GM18867 (cell line): ENCODE results near the gene SLC13A5.
"Not testable (repeated sequence)": the region's sequence is repeated elsewhere in the genome, so short reads cannot be mapped to it uniquely, and the experiment has no call there.

ENCODE experiments used
- ATAC-seq: cut with Tn5 transposase; IDR thresholded peaks from one replicate; pipeline ENCODE4 v1.9.1; 2021; ENCODE audit warnings: mild to moderate bottlenecking, moderate library complexity; ENCODE audit not compliant: unreplicated experiment

Gene SLC13A5

GRCh38 chr17:6666557-6666956 is 46.6 kb downstream of the SLC13A5 start:
- no peak for ATAC-seq

GRCh38 chr17:6666077-6666521 is 47.1 kb downstream of the SLC13A5 start:
- no peak for ATAC-seq

GRCh38 chr17:6663200-6663599 is 50.0 kb downstream of the SLC13A5 start:
- not testable (repeated sequence) for ATAC-seq

GRCh38 chr17:6661464-6661848 is 51.7 kb downstream of the SLC13A5 start:
- no peak for ATAC-seq

GRCh38 chr17:6660805-6661463 is 52.2 kb downstream of the SLC13A5 start:
- ATAC-seq = peak; percentile 73

- ATAC-seq = no peak
These were observed 53.1 kb downstream of the SLC13A5 start for GRCh38 chr17:6660101-6660500.

GRCh38 chr17:6658411-6658810 is 54.8 kb downstream of the SLC13A5 start:
- ATAC-seq = not testable (repeated sequence)

GRCh38 chr17:6657633-6658287 is 55.4 kb downstream of the SLC13A5 start:
- no peak for ATAC-seq

- peak; percentile 56 for ATAC-seq
These were observed 56.2 kb downstream of the SLC13A5 start for GRCh38 chr17:6656797-6657632.

- not testable (repeated sequence) for ATAC-seq
These were observed 57.3 kb downstream of the SLC13A5 start for GRCh38 chr17:6655732-6656361.

GRCh38 chr17:6654841-6655731 is 58.1 kb downstream of the SLC13A5 start:
- ATAC-seq = no peak

- ATAC-seq = no peak
These were observed 61.2 kb downstream of the SLC13A5 start for GRCh38 chr17:6651919-6652452.

GRCh38 chr17:6651354-6651918 is 61.7 kb downstream of the SLC13A5 start, which contains the start of the genes C17orf100 and MED31:
Gene C17orf100, plus strand, starts transcription at chr17:6651762. Its CDS starts 152 bp downstream, at chr17:6651914.
Gene MED31, minus strand, starts transcription at chr17:6651605. Its CDS starts 77 bp downstream, at chr17:6651528.
- peak; percentile 93 for ATAC-seq

GRCh38 chr17:6648181-6648580 is 65.0 kb downstream of the SLC13A5 start:
- no peak for ATAC-seq

- ATAC-seq = no peak
These were observed 69.6 kb downstream of the SLC13A5 start for GRCh38 chr17:6643451-6644125.

GRCh38 chr17:6642592-6642991 is 70.6 kb downstream of the SLC13A5 start:
- ATAC-seq = no peak

GRCh38 chr17:6641247-6641863 is 71.8 kb downstream of the SLC13A5 start:
- ATAC-seq = no peak

GRCh38 chr17:6640536-6641246 is 72.5 kb downstream of the SLC13A5 start, which contains the start of the genes KIAA0753 and TXNDC17:
Gene KIAA0753, minus strand, starts transcription at chr17:6640711. Its CDS starts 5,608 bp downstream, at chr17:6635103.
Gene TXNDC17, plus strand, starts transcription at chr17:6641060. Its CDS starts 23 bp downstream, at chr17:6641083.
- peak; percentile 90 for ATAC-seq
